NB4 (cell line): Measurements from ENCODE around the gene ORC2.

Source experiments
- MYC ChIP-seq: IDR thresholded peaks from 2 replicates; pipeline ENCODE4 v1.6.1; 2011; ENCODE audit warnings: low read depth, low read length
- POLR2A ChIP-seq: IDR thresholded peaks from 2 replicates; pipeline ENCODE4 v1.6.1; 2011; ENCODE audit warnings: mild to moderate bottlenecking; ENCODE audit not compliant: insufficient read length; ENCODE audit errors: extremely low read depth
- TF ChIP-seq, protein P1 (sequence below): IDR thresholded peaks from one replicate; pipeline ENCODE4 v1.5.1; 2012; ENCODE audit warnings: low read depth, low read length
- TF ChIP-seq, protein P2 (sequence below): IDR thresholded peaks from 2 replicates; pipeline ENCODE4 v1.6.1; 2011; ENCODE audit warnings: low read depth, low read length

DNA sequence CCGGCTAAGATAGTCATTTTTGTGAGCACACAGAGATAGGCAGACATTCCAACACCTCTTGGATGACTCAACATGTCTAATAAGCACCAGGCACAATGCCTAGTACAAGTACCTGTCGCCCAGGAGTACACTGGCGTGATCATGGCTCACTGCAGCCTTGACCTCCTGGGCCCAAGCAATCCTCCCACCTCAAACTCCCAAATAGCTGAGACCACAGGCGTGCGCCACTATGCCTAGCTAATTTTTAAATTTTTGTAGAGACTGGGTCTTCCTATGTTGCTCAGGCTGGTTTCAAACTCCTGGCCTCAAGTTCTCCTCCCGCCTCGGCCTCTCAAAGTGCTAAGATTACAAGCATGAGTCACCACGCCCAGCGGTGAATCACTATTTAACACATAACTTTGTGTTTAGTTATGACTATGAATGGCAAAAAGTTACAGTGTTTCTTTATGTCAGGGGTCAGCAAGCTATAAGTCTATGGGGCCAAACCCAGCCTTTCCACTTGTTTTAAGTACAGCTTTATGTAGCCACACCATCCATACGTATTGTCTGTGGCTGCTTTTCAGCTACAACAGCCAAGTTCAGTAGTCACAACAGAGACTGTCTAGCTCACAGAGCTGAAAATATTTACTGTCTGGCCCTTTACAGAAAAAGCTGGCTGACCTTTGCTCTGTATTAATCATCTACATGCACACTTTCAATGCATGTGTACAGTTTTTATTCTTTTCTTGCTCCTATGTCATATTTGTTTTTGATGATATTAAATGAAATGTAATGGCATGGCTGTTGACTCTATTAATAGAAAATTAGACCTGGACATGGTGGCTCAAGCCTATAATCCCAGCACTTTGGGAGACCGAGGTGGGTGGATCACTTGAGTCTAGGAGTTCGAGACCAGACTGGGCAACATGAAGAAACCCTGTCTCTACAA, 18.7 kb downstream of the ORC2 start:
- TF ChIP-seq, protein P1, sequence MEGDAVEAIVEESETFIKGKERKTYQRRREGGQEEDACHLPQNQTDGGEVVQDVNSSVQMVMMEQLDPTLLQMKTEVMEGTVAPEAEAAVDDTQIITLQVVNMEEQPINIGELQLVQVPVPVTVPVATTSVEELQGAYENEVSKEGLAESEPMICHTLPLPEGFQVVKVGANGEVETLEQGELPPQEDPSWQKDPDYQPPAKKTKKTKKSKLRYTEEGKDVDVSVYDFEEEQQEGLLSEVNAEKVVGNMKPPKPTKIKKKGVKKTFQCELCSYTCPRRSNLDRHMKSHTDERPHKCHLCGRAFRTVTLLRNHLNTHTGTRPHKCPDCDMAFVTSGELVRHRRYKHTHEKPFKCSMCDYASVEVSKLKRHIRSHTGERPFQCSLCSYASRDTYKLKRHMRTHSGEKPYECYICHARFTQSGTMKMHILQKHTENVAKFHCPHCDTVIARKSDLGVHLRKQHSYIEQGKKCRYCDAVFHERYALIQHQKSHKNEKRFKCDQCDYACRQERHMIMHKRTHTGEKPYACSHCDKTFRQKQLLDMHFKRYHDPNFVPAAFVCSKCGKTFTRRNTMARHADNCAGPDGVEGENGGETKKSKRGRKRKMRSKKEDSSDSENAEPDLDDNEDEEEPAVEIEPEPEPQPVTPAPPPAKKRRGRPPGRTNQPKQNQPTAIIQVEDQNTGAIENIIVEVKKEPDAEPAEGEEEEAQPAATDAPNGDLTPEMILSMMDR, result no peak
- TF ChIP-seq POLR2A (no peak), MYC (no peak)
- TF ChIP-seq, protein P2, sequence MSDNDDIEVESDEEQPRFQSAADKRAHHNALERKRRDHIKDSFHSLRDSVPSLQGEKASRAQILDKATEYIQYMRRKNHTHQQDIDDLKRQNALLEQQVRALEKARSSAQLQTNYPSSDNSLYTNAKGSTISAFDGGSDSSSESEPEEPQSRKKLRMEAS, result no peak
